MCF 10A (cell line): Measurements from ENCODE around the gene CCDC85C. TPM values are rescaled to one million over a fixed set of nuclear protein-coding genes. Genes with fewer than 3 reads are reported as not detected.

Experiments
- BruUV-seq: library from RNA; stranded (reverse); fragments of 400-500 nt; replicated peaks from 2 replicates; lab custom pipeline; 2021; lab: Mats Ljungman, UMichigan
- CTCF ChIA-PET: fragments of 300-600 bp; sonication (Branson Sonifier 250); formaldehyde crosslinking; extraction: SDS; loops from one replicate; lab custom pipeline; 2021; ENCODE audit warnings: antibody characterized with exemption, inconsistent platforms; lab: Yijun Ruan, JAX
- POLR2A ChIA-PET: fragments of 300-600, 350-650 bp; sonication (Branson Sonifier 250); formaldehyde crosslinking; extraction: SDS; loops from one replicate; lab custom pipeline; 2020; ENCODE audit warnings: antibody characterized with exemption, inconsistent platforms; lab: Yijun Ruan, JAX
- DNase-seq: peaks from one replicate; pipeline ENCODE4 v3.0.0-alpha.2; 2018; ENCODE audit not compliant: unreplicated experiment
- H3K27ac Mint-ChIP-seq: one replicate; pipeline ENCODE4 v1.8.0; 2022; ENCODE audit warnings: mild to moderate bottlenecking, low read depth, mixed read lengths; ENCODE audit not compliant: unreplicated experiment
- H3K27me3 Mint-ChIP-seq: one replicate; pipeline ENCODE4 v1.8.0; 2022; ENCODE audit warnings: mixed read lengths; ENCODE audit not compliant: insufficient read depth, unreplicated experiment
- H3K36me3 Mint-ChIP-seq: one replicate; pipeline ENCODE4 v1.8.0; 2022; ENCODE audit warnings: mild to moderate bottlenecking, moderate library complexity, mixed read lengths; ENCODE audit not compliant: insufficient read depth, unreplicated experiment
- H3K4me1 Mint-ChIP-seq: one replicate; pipeline ENCODE4 v1.8.0; 2022; ENCODE audit warnings: mixed read lengths; ENCODE audit not compliant: insufficient read depth, unreplicated experiment
- H3K4me3 Mint-ChIP-seq: one replicate; pipeline ENCODE4 v1.8.0; 2022; ENCODE audit warnings: mild to moderate bottlenecking, moderate library complexity, mixed read lengths; ENCODE audit not compliant: unreplicated experiment
- H3K9me3 Mint-ChIP-seq: one replicate; pipeline ENCODE4 v1.8.0; 2022; ENCODE audit warnings: mixed read lengths; ENCODE audit not compliant: unreplicated experiment
- CTCF ChIP-seq: fragments of 200-600 bp; IDR thresholded peaks from one replicate; pipeline ENCODE4 v1.8.0; 2022; ENCODE audit warnings: antibody characterized with exemption, mild to moderate bottlenecking; ENCODE audit not compliant: unreplicated experiment
- intact Hi-C: fragments of 100-400 bp; cut with micrococcal nuclease; formaldehyde crosslinking; loops from 2 replicates; pipeline ENCODE4 v1.14.1; 2022
- total RNA-seq: library from RNA; stranded (reverse); gene quantifications from 2 replicates; pipeline ENCODE4 v1.2.3, GENCODE V29; 2022

CCDC85C gene
- total RNA-seq, 1 experiment from 2014 or later = 29.9 TPM

- POLR2A ChIA-PET = interaction anchor here (0.6 to 5.2 kb wide), 2 partner anchors 9 to 30 kb away, joined by 3 to 57 read pairs; partner anchors contain the start of gene CCDC85C
- no peaks in the 10 kb centered on the region for H3K36me3 Mint-ChIP-seq
- intact Hi-C loops = no loop called here
Observed at GRCh38 chr14:99573436-99574098, 30.4 kb downstream of the CCDC85C start.

GRCh38 chr14:99573000-99573330, 31.0 kb downstream of the CCDC85C start:
- no peaks in the 10 kb centered on the region for H3K36me3 Mint-ChIP-seq
- H3K4me1 Mint-ChIP-seq = peaks cover 49% of the 10 kb centered on the region
- ChIA-PET CTCF (interaction anchor here (0.7 to 4.5 kb wide), 2 partner anchors 10 to 30 kb away, joined by 3 to 18 read pairs; no protein-coding TSS in a partner anchor), POLR2A (interaction anchor here (5.2 kb wide), 1 partner anchor 30 kb away, joined by 57 read pairs; the partner anchor contains the start of gene CCDC85C)
- BruUV-seq = no TSS peak
- intact Hi-C loops = no loop called here
- H3K27me3 Mint-ChIP-seq = no peaks in the 10 kb centered on the region
- no peak overlapping the region for H3K4me3 Mint-ChIP-seq
- no peaks in the 10 kb centered on the region for H3K9me3 Mint-ChIP-seq
- DNase-seq = no peak
- H3K27ac Mint-ChIP-seq = no peak overlapping the region
- no peak for TF ChIP-seq CTCF

More at GRCh38 chr14:99573436-99574098, 30.4 kb downstream of the CCDC85C start:
- no peak for TF ChIP-seq CTCF
- Mint-ChIP-seq H3K4me1 (peaks cover 50% of the 10 kb centered on the region), H3K9me3 (no peaks in the 10 kb centered on the region), H3K27me3 (no peaks in the 10 kb centered on the region), H3K4me3 (no peak overlapping the region), H3K27ac (no peak overlapping the region)
- CTCF ChIA-PET = interaction anchor here (0.6 to 4.5 kb wide), 4 partner anchors 9 to 156 kb away, joined by 3 to 18 read pairs (median 5); no protein-coding TSS in a partner anchor
- no peak for DNase-seq
- no TSS peak for BruUV-seq

- no peaks in the 10 kb centered on the region for H3K36me3 Mint-ChIP-seq
- no peaks in the 10 kb centered on the region for H3K9me3 Mint-ChIP-seq
- TF ChIP-seq CTCF = no peak
- H3K4me1 Mint-ChIP-seq = peaks cover 43% of the 10 kb centered on the region
- ChIA-PET CTCF (interaction anchor here (0.6 to 4.5 kb wide), 6 partner anchors 10 to 385 kb away, joined by 3 to 18 read pairs (median 4); no protein-coding TSS in a partner anchor), POLR2A (interaction anchor here (0.6 to 5.2 kb wide), 3 partner anchors 19 to 90 kb away, joined by 3 to 57 read pairs (median 3); partner anchors contain the start of gene CCDC85C)
- intact Hi-C loops = no loop called here
- no peak overlapping the region for H3K27ac Mint-ChIP-seq
- H3K4me3 Mint-ChIP-seq = no peak overlapping the region
- no peak for DNase-seq
- no peaks in the 10 kb centered on the region for H3K27me3 Mint-ChIP-seq
- BruUV-seq = no TSS peak
Observed at GRCh38 chr14:99572173-99572999, 31.6 kb downstream of the CCDC85C start.
